Neural progenitor cell (in vitro differentiated cells): ENCODE data around the gene PTPRA.

Experiments used
- CTCF ChIP-seq: fragments of 200-600 bp; sonication (generic); IDR thresholded peaks from 2 replicates; pipeline ENCODE4 v1.5.1; 2017; ENCODE audit warnings: antibody characterized with exemption, mild to moderate bottlenecking
- EZH2 ChIP-seq: fragments of 200-600 bp; sonication (generic); IDR thresholded peaks from 2 replicates; pipeline ENCODE4 v1.6.1; 2017; ENCODE audit warnings: antibody characterized with exemption, mild to moderate bottlenecking, moderate library complexity

- no peak for TF ChIP-seq CTCF
- no peak for TF ChIP-seq EZH2
Measured at GRCh38 chr20:2838170-2838797, 35.0 kb upstream of the PTPRA start.
